ENCODE measurements around the gene ZNF639.
A peak's percentile ranks its signal among the peaks of the same experiment; 100 is the strongest.

Gene ZNF639

DNA sequence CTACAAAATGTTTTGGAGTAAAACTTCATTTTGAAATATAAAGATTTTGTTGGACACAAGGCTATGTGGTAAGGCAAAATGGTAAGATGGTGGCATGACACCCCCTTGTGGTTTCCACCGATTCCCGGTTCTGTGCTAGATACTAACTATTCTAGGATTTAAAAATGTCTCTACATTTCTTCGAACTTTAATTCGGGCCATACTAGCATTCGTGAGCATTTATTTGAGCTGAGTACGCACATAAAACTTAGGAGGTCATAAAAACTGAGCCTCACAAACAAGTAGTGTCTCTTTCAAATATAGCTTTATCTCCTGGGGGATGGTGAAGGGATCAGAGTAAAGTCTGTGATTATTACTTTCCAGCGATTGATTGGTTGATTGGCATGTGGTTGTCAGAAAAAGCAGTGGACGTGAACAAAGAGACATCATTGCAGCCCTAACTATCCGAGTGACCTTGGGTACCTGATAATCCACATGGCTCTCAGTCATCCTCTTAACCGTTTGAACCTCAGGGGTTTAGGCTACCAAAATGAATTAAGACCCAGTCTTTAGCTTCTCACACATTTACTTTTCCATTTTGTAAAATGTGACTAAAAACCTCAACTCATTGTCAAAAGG, 1.1 kb upstream of the ZNF639 start:
- no peak for DNase-seq

GRCh38 chr3:179323197-179324110, 623 bp downstream of the ZNF639 start:
- peak; percentile 70 for DNase-seq

- DNase-seq, result no peak
Measured at GRCh38 chr3:179324270-179324754, 1.5 kb downstream of the ZNF639 start.

GRCh38 chr3:179330438-179330837, 7.6 kb downstream of the ZNF639 start:
- no peak for DNase-seq

- DNase-seq, result no peak
Measured at GRCh38 chr3:179332240-179332639, 9.4 kb downstream of the ZNF639 start.

DNA sequence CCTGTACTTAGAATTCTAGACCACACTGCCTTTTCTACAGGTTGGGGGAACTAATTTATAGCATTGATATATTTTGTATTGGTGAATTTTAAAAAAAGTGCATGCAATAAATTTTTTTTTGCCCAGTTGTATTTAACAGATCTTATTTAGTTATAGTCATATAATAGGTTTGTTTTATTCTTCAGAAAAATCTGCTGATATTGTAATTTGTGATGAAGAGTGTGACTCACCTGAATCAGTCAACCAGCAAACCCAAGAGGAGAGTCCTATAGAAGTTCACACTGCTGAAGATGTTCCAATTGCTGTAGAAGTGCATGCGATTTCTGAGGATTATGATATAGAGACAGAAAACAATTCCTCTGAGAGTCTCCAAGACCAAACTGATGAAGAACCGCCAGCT, 10.3 kb downstream of the ZNF639 start:
- DNase-seq, result no peak

DNA sequence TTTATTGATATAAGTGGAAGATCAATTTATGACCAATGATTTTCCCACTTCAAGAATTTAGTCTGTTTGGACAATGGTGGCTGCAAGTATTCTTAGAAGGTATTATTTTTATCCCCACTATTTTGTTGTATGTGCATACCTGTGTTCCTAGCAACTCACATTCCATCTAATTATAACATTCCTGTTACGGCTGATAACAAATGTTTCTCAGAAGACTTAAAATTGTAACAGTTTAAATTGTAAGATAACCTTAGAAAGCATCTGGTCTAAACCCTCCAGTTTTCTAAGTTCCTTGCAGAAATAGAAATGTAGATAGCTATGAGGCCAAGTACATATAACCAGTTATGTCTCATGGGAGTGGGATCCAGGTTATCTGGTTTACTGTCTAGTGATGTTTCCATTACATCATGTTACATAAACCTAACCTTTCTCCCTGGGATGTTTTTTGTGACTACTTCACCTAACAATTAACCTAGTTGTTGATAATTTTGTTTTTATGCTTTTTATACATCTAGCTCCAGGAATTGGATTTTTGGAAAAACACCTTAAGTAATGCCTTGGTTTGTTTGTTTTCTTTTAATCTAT, 13.6 kb downstream of the ZNF639 start:
- no peak for DNase-seq

DNA sequence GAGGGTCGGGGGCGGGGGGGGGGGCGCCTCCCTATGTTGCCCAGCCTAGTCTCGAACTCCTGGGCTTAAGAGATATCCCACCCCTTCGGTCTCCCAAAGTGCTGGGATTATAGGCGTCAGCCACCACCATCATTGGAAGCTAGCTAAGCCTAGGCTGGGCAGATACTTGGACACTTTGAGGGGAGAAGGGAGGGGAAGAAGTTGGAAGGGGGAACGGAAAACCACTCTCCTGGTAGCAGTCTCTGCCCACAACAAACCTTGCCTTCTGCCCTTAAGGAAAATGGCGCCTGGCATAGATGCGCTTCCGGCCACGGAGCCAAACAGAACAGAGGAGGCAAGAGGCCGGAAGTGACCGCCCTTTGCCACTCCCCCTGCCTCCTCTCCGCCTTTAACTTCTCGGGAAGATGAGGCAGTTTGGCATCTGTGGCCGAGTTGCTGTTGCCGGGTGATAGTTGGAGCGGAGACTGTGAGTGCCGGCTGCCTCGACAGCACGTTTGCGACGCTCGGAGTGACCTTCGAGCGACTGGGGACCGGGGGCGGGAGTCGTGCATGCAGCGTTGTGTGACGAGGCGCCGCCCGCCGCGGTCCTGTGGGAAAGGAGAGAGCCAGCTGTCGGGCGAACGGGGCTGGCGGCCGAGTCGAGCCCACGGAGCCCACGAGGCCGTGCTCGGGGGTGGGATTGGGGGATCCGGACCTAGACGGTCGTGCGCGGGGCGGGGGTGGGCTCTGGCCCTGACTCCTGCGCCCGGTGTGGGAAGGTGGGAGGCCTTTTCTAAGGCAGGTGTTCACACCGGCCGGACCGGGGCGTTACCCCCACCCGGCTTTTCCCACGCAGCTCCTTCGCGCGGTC, 24.7 kb downstream of the ZNF639 start, which contains the start of gene MFN1:
Gene MFN1, plus strand, starts transcription at position 365 of the 850 bp plus-strand sequence. CDS start 1,143 bp downstream, outside the sequence.
- peak; percentile 85 for DNase-seq

DNA sequence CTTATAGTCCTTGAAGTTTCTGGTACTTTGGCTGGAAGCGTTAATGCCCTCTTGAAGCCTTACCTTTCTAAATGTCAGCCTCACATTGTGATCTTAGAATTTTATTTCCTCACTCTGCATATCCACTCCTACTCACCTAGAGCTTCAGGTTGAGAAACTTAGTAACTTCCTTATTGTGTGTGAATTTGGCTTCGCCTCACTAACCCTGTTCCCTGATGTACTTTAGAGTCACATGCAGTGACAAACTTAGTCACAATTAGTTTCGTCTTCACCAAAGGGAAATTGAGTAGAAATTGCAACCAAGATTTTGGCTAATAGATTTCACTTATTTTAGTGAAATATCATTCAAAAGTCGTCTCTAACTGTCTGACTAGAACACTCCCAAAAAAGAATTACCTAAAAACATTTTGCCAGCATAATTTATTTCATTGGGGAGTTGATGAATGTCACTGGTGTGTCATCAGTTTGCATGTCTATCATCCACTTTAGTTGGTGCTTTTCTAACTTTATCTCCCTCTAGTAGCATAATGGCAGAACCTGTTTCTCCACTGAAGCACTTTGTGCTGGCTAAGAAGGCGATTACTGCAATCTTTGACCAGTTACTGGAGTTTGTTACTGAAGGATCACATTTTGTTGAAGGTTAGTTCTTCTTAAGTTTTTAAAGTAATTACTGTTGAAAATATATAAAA, 25.6 kb downstream of the ZNF639 start:
- no peak for DNase-seq

GRCh38 chr3:179355996-179356395, 33.2 kb downstream of the ZNF639 start:
- DNase-seq, result no peak

DNA sequence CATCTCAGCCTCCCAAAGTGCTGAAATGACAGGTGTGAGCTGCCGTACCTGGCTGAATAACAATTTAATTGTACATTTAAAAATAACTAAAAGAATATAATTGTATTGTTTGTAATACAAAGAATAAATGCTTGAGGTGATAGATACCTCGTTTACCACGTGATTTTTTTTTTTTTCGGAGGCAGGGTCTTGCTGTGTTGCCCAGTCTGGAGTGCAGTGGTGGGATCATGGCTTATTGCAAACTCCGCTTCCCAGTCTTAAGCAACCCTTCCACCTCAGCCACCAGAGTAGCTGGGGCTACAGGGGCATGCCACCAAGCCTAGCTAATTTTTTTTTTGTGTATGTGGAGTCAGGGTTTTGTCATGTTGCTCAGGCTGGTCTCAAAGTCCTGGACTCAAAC, 40.5 kb downstream of the ZNF639 start:
- DNase-seq, result no peak

DNA sequence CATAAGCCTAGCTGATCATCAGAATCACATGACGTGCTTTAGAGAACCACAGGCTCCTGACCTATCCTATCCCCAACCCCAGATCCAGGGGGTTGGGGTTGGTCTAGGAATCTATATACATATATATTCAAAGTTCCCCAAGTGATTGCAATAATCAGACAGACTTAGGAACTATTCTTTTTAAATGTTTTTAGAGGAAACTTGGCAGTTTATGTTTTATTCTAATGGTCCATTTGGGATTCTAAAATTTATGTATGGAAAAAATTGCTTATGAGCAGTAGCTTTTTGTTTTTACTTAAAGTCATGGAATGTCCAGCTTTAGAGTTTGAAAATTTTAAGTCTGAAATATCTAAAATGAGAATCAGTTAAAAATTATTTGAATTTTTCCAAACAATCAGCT, 46.8 kb downstream of the ZNF639 start:
- DNase-seq, result no peak

DNA sequence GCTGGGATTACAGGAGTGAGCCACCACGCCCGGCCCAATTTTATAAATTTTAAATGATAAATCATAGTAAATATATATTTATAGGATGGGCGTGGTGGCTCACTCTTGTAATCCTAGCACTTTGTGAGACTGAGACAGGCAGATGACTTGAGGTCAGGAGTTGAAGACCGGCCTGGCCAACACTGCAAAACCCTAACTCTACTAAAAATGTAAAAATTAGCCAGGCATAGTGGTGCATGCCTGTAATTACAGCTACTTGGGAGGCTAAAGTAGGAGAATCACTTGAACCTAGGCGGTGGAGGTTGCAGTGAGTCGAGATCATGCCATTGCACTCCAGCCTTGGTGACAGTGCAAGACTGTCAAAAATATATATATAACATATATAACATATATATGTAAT, 51.1 kb downstream of the ZNF639 start:
- no peak for DNase-seq

DNA sequence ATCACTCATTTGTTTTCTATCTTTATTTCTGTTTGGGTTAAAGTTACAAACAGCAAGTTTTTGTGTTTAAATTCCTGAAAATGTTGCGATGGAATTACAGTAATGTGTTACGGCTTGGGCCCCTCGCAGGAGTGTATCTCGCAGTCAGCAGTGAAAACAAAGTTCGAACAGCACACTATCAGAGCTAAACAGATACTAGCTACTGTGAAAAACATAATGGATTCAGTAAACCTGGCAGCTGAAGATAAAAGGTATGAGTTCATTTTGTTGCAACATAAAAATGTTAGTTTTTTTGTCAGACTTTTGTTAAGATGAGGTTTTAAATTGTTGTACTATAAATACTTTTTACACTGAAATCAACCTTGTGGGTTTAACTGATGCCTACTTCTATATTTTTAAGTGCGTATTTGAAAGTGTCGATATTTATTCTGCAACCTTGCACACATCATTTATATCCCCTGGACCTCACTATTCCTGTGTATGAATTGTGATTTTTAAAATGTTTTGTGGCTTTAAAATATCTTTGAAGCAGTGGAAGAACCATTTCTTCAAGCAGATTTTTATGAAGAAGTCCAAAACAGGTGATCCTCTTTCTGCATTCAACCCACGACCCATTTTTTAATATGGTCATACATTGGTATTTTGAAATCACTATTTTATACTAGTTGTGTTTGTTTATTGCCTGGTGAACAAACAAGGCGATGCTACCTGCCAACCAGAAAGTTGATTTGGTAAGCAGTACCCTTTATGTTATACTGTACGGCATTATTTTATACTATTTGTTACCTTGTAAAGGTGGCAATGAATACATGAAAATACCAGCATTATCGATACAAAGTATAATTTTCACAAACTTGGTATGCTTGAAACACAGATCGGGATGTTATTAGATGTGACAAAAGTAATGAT, 52.5 kb downstream of the ZNF639 start:
- no peak for DNase-seq

GRCh38 chr3:179376474-179376873, 53.6 kb downstream of the ZNF639 start:
- no peak for DNase-seq
